ENCODE results near the gene LST1.
A peak's percentile ranks its signal among the peaks of the same experiment; 100 is the strongest.

Gene LST1

GRCh38 chr6:31560697-31561058, 25.4 kb upstream of the LST1 start:
- TF ChIP-seq CTCF (IDR thresholded peaks at IDR 0.05; ENCODE audit: extremely low read depth, missing control alignments) = no peak
- no peak for DNase-seq (ENCODE audit: low spot score)

- no peak for TF ChIP-seq CTCF (IDR thresholded peaks at IDR 0.05; ENCODE audit: extremely low read depth, missing control alignments)
- DNase-seq (ENCODE audit: low spot score) = peak; percentile 39
Observed at GRCh38 chr6:31567531-31568370, 18.3 kb upstream of the LST1 start.

- TF ChIP-seq CTCF (IDR thresholded peaks at IDR 0.05; ENCODE audit: extremely low read depth, missing control alignments) = no peak
- peak; percentile 74 for DNase-seq (ENCODE audit: low spot score)
Observed at GRCh38 chr6:31568537-31568961, 17.5 kb upstream of the LST1 start.

- no peak for TF ChIP-seq CTCF (IDR thresholded peaks at IDR 0.05; ENCODE audit: extremely low read depth, missing control alignments)
- DNase-seq (ENCODE audit: low spot score) = no peak
Observed at GRCh38 chr6:31569861-31570536, 16.1 kb upstream of the LST1 start.

GRCh38 chr6:31572041-31572911, 13.8 kb upstream of the LST1 start, which contains the start of gene LTA:
Gene LTA, plus strand, starts transcription at chr6:31572289. Its CDS starts 454 bp downstream, at chr6:31572743.
- no peak for DNase-seq (ENCODE audit: low spot score)
- no peak for TF ChIP-seq CTCF (IDR thresholded peaks at IDR 0.05; ENCODE audit: extremely low read depth, missing control alignments)

- no peak for DNase-seq (ENCODE audit: low spot score)
- no peak for TF ChIP-seq CTCF (IDR thresholded peaks at IDR 0.05; ENCODE audit: extremely low read depth, missing control alignments)
Observed at GRCh38 chr6:31573239-31574105, 12.6 kb upstream of the LST1 start.
